IMR-90 (cell line): ENCODE results near the gene TRPM1. TPM values are rescaled to one million over a fixed set of nuclear protein-coding genes. Genes with fewer than 3 reads are reported as not detected.

ENCODE experiments used
- ATAC-seq: fragments of 200-7000 bp; cut with Tn5 transposase; 2 replicates; pipeline ENCODE4 v1.9.1; 2020; ENCODE audit warnings: low read depth, mild to moderate bottlenecking, moderate library complexity
- BruUV-seq: library from RNA; stranded (reverse); fragments of 400-500 nt; replicated peaks from 2 replicates; lab custom pipeline; 2021; lab: Mats Ljungman, UMichigan
- CTCF ChIA-PET: fragments of 300-600 bp; formaldehyde crosslinking; extraction: SDS; loops from one replicate; lab custom pipeline; 2021; ENCODE audit warnings: antibody characterized with exemption; lab: Yijun Ruan, JAX
- POLR2A ChIA-PET: fragments of 300-600 bp; sonication (Branson Sonifier 250); formaldehyde crosslinking; loops from one replicate; lab custom pipeline; 2022; ENCODE audit warnings: antibody characterized with exemption; ENCODE audit not compliant: unreplicated experiment; lab: Charles Lee
- DNase-seq: peaks from one replicate; pipeline ENCODE4 v3.0.0; 2013
- H2AFZ ChIP-seq: replicated peaks from 2 replicates; pipeline ENCODE3; 2013; ENCODE audit warnings: low read length, mild to moderate bottlenecking; ENCODE audit not compliant: poor library complexity
- H2AK5ac ChIP-seq: 2 replicates; pipeline ENCODE4 v1.6.1; 2013; ENCODE audit warnings: low read depth, low read length, inconsistent platforms
- H2AK9ac ChIP-seq: replicated peaks from 2 replicates; pipeline ENCODE3; 2013; ENCODE audit warnings: mild to moderate bottlenecking, low read depth, low read length, moderate library complexity; ENCODE audit not compliant: poor library complexity
- H2BK120ac ChIP-seq: 2 replicates; pipeline ENCODE4 v1.6.1; 2013; ENCODE audit warnings: low read depth, low read length, inconsistent platforms
- H2BK15ac ChIP-seq: 3 replicates; pipeline ENCODE4 v1.6.1; 2013; ENCODE audit warnings: low read depth, low read length, inconsistent platforms
- H2BK20ac ChIP-seq: 2 replicates; pipeline ENCODE4 v1.6.1; 2013; ENCODE audit warnings: low read depth, mild to moderate bottlenecking, inconsistent platforms, low read length, moderate library complexity
- H2BK5ac ChIP-seq: 2 replicates; pipeline ENCODE4 v1.6.1; 2013; ENCODE audit warnings: mild to moderate bottlenecking, low read depth, low read length, inconsistent platforms; ENCODE audit not compliant: poor library complexity, severe bottlenecking
- H3K14ac ChIP-seq: replicated peaks from 2 replicates; pipeline ENCODE4 v1.6.1; 2013; ENCODE audit warnings: low read depth, low read length, inconsistent platforms
- H3K18ac ChIP-seq: 2 replicates; pipeline ENCODE4 v1.6.1; 2013; ENCODE audit warnings: low read depth, low read length, control low read depth
- H3K23ac ChIP-seq: 2 replicates; pipeline ENCODE4 v1.6.1; 2013; ENCODE audit warnings: low read depth, low read length, inconsistent platforms
- H3K27ac ChIP-seq: 2 replicates; pipeline ENCODE4 v1.5.1; 2013; ENCODE audit warnings: mild to moderate bottlenecking, control low read depth, low read length; ENCODE audit not compliant: insufficient read depth
- H3K27me3 ChIP-seq: 2 replicates; pipeline ENCODE4 v1.6.1; 2013; ENCODE audit warnings: low read length; ENCODE audit not compliant: control insufficient read depth, insufficient read depth
- H3K36me3 ChIP-seq: 2 replicates; pipeline ENCODE4 v1.6.1; 2013; ENCODE audit warnings: low read length, mixed read lengths; ENCODE audit not compliant: control insufficient read depth, insufficient read depth
- H3K4ac ChIP-seq: 2 replicates; pipeline ENCODE4 v1.6.1; 2013; ENCODE audit warnings: low read depth, low read length, inconsistent platforms
- H3K4me1 ChIP-seq: 2 replicates; pipeline ENCODE4 v1.6.1; 2013; ENCODE audit warnings: low read length, mixed read lengths; ENCODE audit not compliant: control insufficient read depth, insufficient read depth
- H3K4me2 ChIP-seq: 2 replicates; pipeline ENCODE4 v1.6.1; 2013; ENCODE audit warnings: low read depth, mild to moderate bottlenecking, control low read depth, low read length, moderate library complexity
- H3K4me3 ChIP-seq: 2 replicates; pipeline ENCODE4 v1.5.1; 2013; ENCODE audit warnings: low read depth, mild to moderate bottlenecking, control low read depth, low read length, moderate library complexity; ENCODE audit not compliant: insufficient read depth
- H3K56ac ChIP-seq: 2 replicates; pipeline ENCODE4 v1.6.1; 2013; ENCODE audit warnings: low read length, inconsistent platforms; ENCODE audit not compliant: insufficient read depth; ENCODE audit errors: extremely low read depth
- H3K79me1 ChIP-seq, 2 experiments: 2 replicates each; pipeline ENCODE4 v1.6.1; 2013; ENCODE audit warnings: low read length in 2 of 2, inconsistent platforms in 1 of 2, low read depth in 1 of 2
- H3K9ac ChIP-seq: 2 replicates; pipeline ENCODE4 v1.6.1; 2013; ENCODE audit warnings: low read depth, low read length, control low read depth
- H3K9me1 ChIP-seq: 2 replicates; pipeline ENCODE4 v1.6.1; 2013; ENCODE audit warnings: low read length, inconsistent platforms; ENCODE audit not compliant: insufficient read depth
- H3K9me3 ChIP-seq: 2 replicates; pipeline ENCODE4 v1.6.1; 2013; ENCODE audit warnings: low read length; ENCODE audit not compliant: control insufficient read depth, insufficient read depth
- H4K20me1 ChIP-seq: 2 replicates; pipeline ENCODE4 v1.6.1; 2013; ENCODE audit warnings: low read length, inconsistent platforms; ENCODE audit not compliant: insufficient read depth
- H4K5ac ChIP-seq: 2 replicates; pipeline ENCODE4 v1.6.1; 2013; ENCODE audit warnings: mild to moderate bottlenecking, low read depth, low read length, control low read depth
- H4K8ac ChIP-seq, 2 experiments: 2 replicates each; pipeline ENCODE4 v1.6.1; 2013; ENCODE audit warnings: low read depth in 2 of 2, low read length in 2 of 2, control low read depth in 1 of 2, inconsistent platforms in 1 of 2
- H4K91ac ChIP-seq: 2 replicates; pipeline ENCODE4 v1.6.1; 2013; ENCODE audit warnings: low read depth, low read length, inconsistent platforms; ENCODE audit not compliant: insufficient read depth
- CEBPB ChIP-seq: IDR thresholded peaks from 2 replicates; pipeline ENCODE4 v1.6.1; 2012; ENCODE audit warnings: low read depth, low read length, improper control_type of control experiment
- MAFK ChIP-seq: IDR thresholded peaks from 2 replicates; pipeline ENCODE4 v1.6.1; 2012; ENCODE audit warnings: low read depth, low read length, improper control_type of control experiment
- WGBS, 2 experiments: methylation state at CpG; one replicate each; pipeline versions ENCODE4 v1.1.5 to v1.1.7; 2013; ENCODE audit warnings: missing lambda C conversion rate in 2 of 2; ENCODE audit not compliant: insufficient read length in 1 of 2; ENCODE audit errors: extremely low coverage in 2 of 2; 5-methylcytosine and 5-hydroxymethylcytosine counted together
- dilution Hi-C: fragments of 300-500 bp; cut with HindIII; formaldehyde crosslinking; loops from one replicate; pipeline ENCODE4 v1.14.3; 2018; ENCODE audit warnings: low sequenced_read_pairs; ENCODE audit not compliant: unreplicated experiment
- in situ Hi-C: fragments of 300-500 bp; cut with MboI; formaldehyde crosslinking; loops from 3 replicates; pipeline ENCODE4 v1.14.3; 2019; ENCODE audit warnings: low sequenced_read_pairs, inconsistent platforms, mixed read lengths
- intact Hi-C: fragments of 100-400 bp; cut with micrococcal nuclease; formaldehyde crosslinking; loops from 2 replicates; pipeline ENCODE4 v1.10.0; 2022
- polyA plus RNA-seq, 3 experiments: library from polyadenylated mRNA; depleted of rRNA; stranded (reverse); fragments of >200 nt; gene quantifications; 2 replicates each; pipeline ENCODE4 v1.2.3, GENCODE V29; 2012; ENCODE audit warnings: low replicate concordance in 1 of 3
- total RNA-seq: library from RNA; depleted of rRNA; stranded (reverse); fragments of >200 nt; gene quantifications from 2 replicates; pipeline ENCODE4 v1.2.3, GENCODE V29; 2012

Gene TRPM1
- total and polyA plus RNA-seq, 2 of the 4 experiments (the other 2 are of a cell fraction) = not detected

DNA sequence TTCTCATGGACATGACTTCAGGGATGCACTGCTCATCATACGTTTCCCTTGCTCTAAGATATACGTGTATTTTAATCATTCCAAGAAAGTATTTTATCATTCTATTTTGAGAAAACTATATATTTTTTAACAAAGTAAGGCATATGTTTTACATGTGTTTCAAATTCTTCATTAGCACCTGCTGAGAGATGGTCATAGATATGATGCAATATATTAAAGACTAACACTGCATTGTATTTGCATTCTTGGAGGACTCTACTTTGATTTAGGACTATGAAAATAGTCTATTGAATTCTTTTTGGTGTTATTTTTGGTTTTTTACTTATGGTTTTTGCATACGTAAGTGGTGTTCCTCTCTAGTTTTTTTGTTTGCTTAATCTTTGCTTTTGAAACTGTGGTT is 55.9 kb downstream of the TRPM1 start:
- Histone ChIP-seq H3K18ac (no peak overlapping the region), H3K4me1 (no peaks in the 10 kb centered on the region; the same call in 1 of the 2 replicates), H3K14ac (no peak overlapping the region), H3K27me3 (peaks cover 1% of the 10 kb centered on the region; the same call in 1 of the 2 replicates), H2BK20ac (no peak overlapping the region), H2BK15ac (no peak overlapping the region), H4K5ac (no peak overlapping the region), H4K91ac (no peak overlapping the region), H2AK9ac (no peak overlapping the region), H3K27ac (no peak overlapping the region), H3K79me1 (no peaks in the 10 kb centered on the region), H3K4ac (no peak overlapping the region), H3K4me2 (no peak overlapping the region), H2BK5ac (no peak overlapping the region), H3K36me3 (no peaks in the 10 kb centered on the region), H2BK120ac (no peak overlapping the region), H3K23ac (no peak overlapping the region), H2AFZ (no peak overlapping the region), H2AK5ac (no peak overlapping the region), H3K56ac (no peak overlapping the region), H3K9ac (no peak overlapping the region), H4K8ac (no peak overlapping the region), H3K4me3 (no peak overlapping the region), H3K9me3 (no peaks in the 10 kb centered on the region), H4K20me1 (no peaks in the 10 kb centered on the region), H3K9me1 (peaks cover 2% of the 10 kb centered on the region; the same call in 1 of the 2 replicates)
- DNase-seq (no peak), ATAC-seq (no peak)
- intact Hi-C loops (no loop called here), in situ Hi-C loops (no loop called here), dilution Hi-C loops (no loop called here)
- WGBS, 2 experiments = no CpG with 5 or more reads among the region's 3 CpGs
- ChIA-PET POLR2A (no interaction called here), CTCF (interaction anchor here (0.5 kb wide), 1 partner anchor 14 kb away, joined by 5 read pairs; no protein-coding TSS in a partner anchor)
- TF ChIP-seq MAFK (no peak), CEBPB (peak; percentile 51)
- no TSS peak for BruUV-seq
